K562 (cell line): ENCODE results near the gene CPN2. TPM values are rescaled to one million over a fixed set of nuclear protein-coding genes. Genes with fewer than 3 reads are reported as not detected.

Source experiments
- ATAC-seq: fragments of 200-7000 bp; cut with Tn5 transposase; 3 replicates; pipeline ENCODE4 v1.9.1; 2020; ENCODE audit warnings: moderate library complexity
- BruUV-seq: library from RNA; stranded (reverse); fragments of 400-500 nt; replicated peaks from 2 replicates; lab custom pipeline; 2021; lab: Mats Ljungman, UMichigan
- CTCF ChIA-PET: fragments of 300-600 bp; formaldehyde crosslinking; extraction: SDS; loops from one replicate; lab custom pipeline; 2021; ENCODE audit warnings: low intra/inter-chr PET ratio; lab: Yijun Ruan, JAX
- POLR2A ChIA-PET: fragments of 300-600, 350-650 bp; sonication (Branson Sonifier 250); formaldehyde crosslinking; extraction: SDS; loops from one replicate; lab custom pipeline; 2021; ENCODE audit warnings: antibody characterized with exemption, inconsistent platforms; lab: Yijun Ruan, JAX
- DNase-seq, 4 experiments: peaks; one replicate each; pipeline versions ENCODE4 v3.0.0 to v3.0.0-alpha.2; 2011 to 2018; ENCODE audit warnings: low spot score in 3 of 4, mixed read lengths in 3 of 4; ENCODE audit errors: extremely low read depth in 1 of 4
- FAIRE-seq: peaks from 2 replicates; lab custom pipeline; 2011; peaks lifted over from hg19 to GRCh38; lab: Jason Lieb, UNC
- H2AFZ ChIP-seq: 2 replicates; pipeline ENCODE4 v1.6.0; 2011; ENCODE audit warnings: low read depth, low read length, control low read depth, inconsistent platforms
- H3K27ac ChIP-seq: fragments of 200-600 bp; 3 replicates; pipeline ENCODE4 v1.8.0; 2011; ENCODE audit warnings: low read depth, mild to moderate bottlenecking, control low read depth, inconsistent platforms, low read length, moderate library complexity, mixed read lengths; ENCODE audit errors: extremely low read depth
- H3K27me3 ChIP-seq, 2 experiments: fragments of 300-600 bp in 1 of 2; 2 replicates in 1 of 2; 3 replicates in 1 of 2; pipeline versions ENCODE4 v1.6.0 to v1.8.0; 2011; ENCODE audit warnings: inconsistent platforms in 2 of 2, low read length in 2 of 2, mild to moderate bottlenecking in 1 of 2, mixed read lengths in 1 of 2, moderate library complexity in 1 of 2; ENCODE audit not compliant: control insufficient read depth in 2 of 2, insufficient read depth in 2 of 2
- H3K36me3 ChIP-seq: fragments of 300-600 bp; 3 replicates; pipeline ENCODE4 v1.8.0; 2011; ENCODE audit warnings: mild to moderate bottlenecking, low read length, inconsistent platforms; ENCODE audit not compliant: control insufficient read depth, insufficient read depth
- H3K4me1 ChIP-seq, 2 experiments: fragments of 200-600 bp in 1 of 2; replicated peaks in 1 of 2; 2 replicates in 1 of 2; 3 replicates in 1 of 2; pipeline versions ENCODE4 v1.5.1 to v1.8.0; 2011; ENCODE audit warnings: inconsistent platforms in 2 of 2, low read length in 2 of 2, mild to moderate bottlenecking in 1 of 2, mixed read lengths in 1 of 2, moderate library complexity in 1 of 2; ENCODE audit not compliant: control insufficient read depth in 2 of 2, insufficient read depth in 2 of 2
- H3K4me2 ChIP-seq: 2 replicates; pipeline ENCODE4 v1.6.1; 2011; ENCODE audit warnings: low read length, control low read depth, inconsistent platforms, mixed read lengths; ENCODE audit not compliant: insufficient read depth
- H3K4me3 ChIP-seq: fragments of 200-600 bp; sonication (generic), shearing (Covaris generic); 2 replicates; pipeline ENCODE4 v1.5.1; 2016; ENCODE audit warnings: control low read depth, inconsistent platforms
- H3K79me2 ChIP-seq: fragments of 200-600 bp; 3 replicates; pipeline ENCODE4 v1.8.0; 2011; ENCODE audit warnings: low read length, inconsistent platforms; ENCODE audit not compliant: control insufficient read depth, insufficient read depth
- H3K9ac ChIP-seq, 2 experiments: 2 replicates each; pipeline versions ENCODE4 v1.6.0 to v1.6.1; 2011; ENCODE audit warnings: low read depth in 2 of 2, low read length in 2 of 2, control low read depth in 1 of 2, inconsistent platforms in 1 of 2, mild to moderate bottlenecking in 1 of 2, mixed read lengths in 1 of 2; ENCODE audit not compliant: insufficient read depth in 1 of 2
- H3K9me1 ChIP-seq: one replicate; pipeline ENCODE4 v1.6.0; 2011; ENCODE audit warnings: inconsistent platforms, mild to moderate bottlenecking, low read length, moderate library complexity; ENCODE audit not compliant: control insufficient read depth, insufficient read depth
- H3K9me3 ChIP-seq: replicated peaks from 2 replicates; pipeline ENCODE4 v1.5.1; 2011; ENCODE audit warnings: low read depth, low read length, inconsistent platforms; ENCODE audit not compliant: control insufficient read depth, insufficient read depth
- H4K20me1 ChIP-seq: replicated peaks from 2 replicates; pipeline ENCODE4 v1.6.1; 2011; ENCODE audit warnings: low read length, inconsistent platforms, mixed read lengths; ENCODE audit not compliant: control insufficient read depth, insufficient read depth
- ARNT ChIP-seq, 2 experiments: fragments of 450-650 bp; IDR thresholded peaks; 2 replicates each; pipeline ENCODE4 v1.6.1; 2016; ENCODE audit warnings: mild to moderate bottlenecking in 1 of 2
- BHLHE40 ChIP-seq: IDR thresholded peaks from 2 replicates; pipeline ENCODE4 v1.6.1; 2011; ENCODE audit warnings: low read length, improper control_type of control experiment
- CCNT2 ChIP-seq: IDR thresholded peaks from 2 replicates; pipeline ENCODE4 v1.6.1; 2011; ENCODE audit warnings: borderline replicate concordance, low read depth, mild to moderate bottlenecking, moderate library complexity, mixed read lengths, low read length; ENCODE audit not compliant: insufficient read length; ENCODE audit errors: extremely low read depth
- ETV1 ChIP-seq: fragments of 450-650 bp; conservative IDR thresholded peaks from 2 replicates; pipeline ENCODE4 v1.6.1; 2016; ENCODE audit warnings: missing genetic modification characterization, control low read depth, low read depth, missing compliant biosample characterization
- FIP1L1 ChIP-seq: fragments of 200-400 bp; formaldehyde crosslinking; IDR thresholded peaks from 2 replicates; pipeline ENCODE4 v1.6.1; 2018; ENCODE audit warnings: mild to moderate bottlenecking, low read depth, low read length; ENCODE audit not compliant: poor library complexity, severe bottlenecking
- NFIX ChIP-seq: fragments of 250-450 bp; sonication (Bioruptor Pico); IDR thresholded peaks from 2 replicates; pipeline ENCODE4 v1.4.0; 2020; ENCODE audit warnings: low read depth, mild to moderate bottlenecking, moderate library complexity
- NRF1 ChIP-seq, 2 experiments: fragments of 450-650 bp; IDR thresholded peaks in 1 of 2; conservative IDR thresholded peaks in 1 of 2; 2 replicates each; pipeline ENCODE4 v1.6.1; 2014; ENCODE audit warnings: mild to moderate bottlenecking in 2 of 2
- NUFIP1 ChIP-seq: fragments of 450-650 bp; IDR thresholded peaks from 2 replicates; pipeline ENCODE4 v1.6.1; 2018; ENCODE audit not compliant: partially characterized antibody
- PHF21A ChIP-seq: fragments of 450-650 bp; IDR thresholded peaks from 2 replicates; pipeline ENCODE4 v1.6.1; 2017; ENCODE audit warnings: low read depth, borderline replicate concordance
- TCF3 ChIP-seq: sonication (generic); formaldehyde crosslinking; IDR thresholded peaks from 2 replicates; pipeline ENCODE4 v1.4.0; 2020; ENCODE audit warnings: mild to moderate bottlenecking, missing genetic modification reagents
- ZSCAN32 ChIP-seq: fragments of 450-650 bp; formaldehyde crosslinking; IDR thresholded peaks from 2 replicates; pipeline ENCODE4 v1.4.0; 2020; ENCODE audit warnings: mild to moderate bottlenecking, moderate library complexity
- WGBS: fragments of 100-300 bp; shearing (Covaris generic); methylation state at CpG from one replicate; pipeline ENCODE4 v1.1.6; 2016; ENCODE audit warnings: low coverage, mixed read lengths; ENCODE audit not compliant: insufficient coverage; ENCODE audit errors: missing lambda C conversion rate; 5-methylcytosine and 5-hydroxymethylcytosine counted together
- in situ Hi-C: fragments of 300-500 bp; cut with MboI; formaldehyde crosslinking; loops from 4 replicates; pipeline ENCODE4 v1.15.0; 2018; ENCODE audit warnings: inconsistent platforms, mixed read lengths
- intact Hi-C: fragments of 100-400 bp; cut with micrococcal nuclease; formaldehyde crosslinking; loops from 2 replicates; pipeline ENCODE4 v1.14.2; 2022
- polyA plus RNA-seq, 8 experiments: library from polyadenylated mRNA; depleted of rRNA in 4 of 8; stranded (reverse) in 5 of 8; unstranded in 3 of 8; fragments of >200 nt; fragmentation: Nextera tagmentation in 2 of 8; fragmentation: Illumina TruSeq in 1 of 8; extraction: Ambion mirVana in 2 of 8; extraction: Trizol in 1 of 8; gene quantifications; 2 replicates each; pipeline versions ENCODE4 v1.2.1 to v1.2.3, GENCODE V29; 2011 to 2014; ENCODE audit warnings: inconsistent platforms in 1 of 8, missing spikeins in 1 of 8
- total RNA-seq, 7 experiments: library from RNA; depleted of rRNA in 6 of 7; stranded (reverse); fragments of >200 nt in 6 of 7; fragmentation: Illumina TruSeq in 2 of 7; extraction: Trizol in 2 of 7; gene quantifications; 2 replicates each; pipeline versions ENCODE4 v1.2.1 to v1.2.3, GENCODE V29; 2011 to 2021; ENCODE audit warnings: low replicate concordance in 1 of 7
- TF ChIP-seq, protein P1 (sequence below): fragments of 250-450 bp; sonication (Bioruptor Pico); IDR thresholded peaks from 2 replicates; pipeline ENCODE4 v1.5.0; 2022; ENCODE audit warnings: mild to moderate bottlenecking
- TF ChIP-seq, protein P2 (sequence below): fragments of 250-450 bp; sonication (Bioruptor Pico); IDR thresholded peaks from 2 replicates; pipeline ENCODE4 v1.8.0; 2022; ENCODE audit warnings: moderate library complexity, mild to moderate bottlenecking, inconsistent platforms
- TF ChIP-seq, protein P3 (sequence below): sonication (generic); formaldehyde crosslinking; IDR thresholded peaks from 2 replicates; pipeline ENCODE4 v1.8.0; 2023; ENCODE audit warnings: mild to moderate bottlenecking, missing genetic modification reagents
- TF ChIP-seq, protein P4 (sequence below): fragments of 450-650 bp; formaldehyde crosslinking; IDR thresholded peaks from 2 replicates; pipeline ENCODE4 v1.4.0; 2020; ENCODE audit warnings: mild to moderate bottlenecking, mixed read lengths

Gene CPN2
- total and polyA plus RNA-seq, 9 of the 15 experiments (the other 6 are each of a cell fraction or from before 2014, with no cell fraction given), result not detected

DNA sequence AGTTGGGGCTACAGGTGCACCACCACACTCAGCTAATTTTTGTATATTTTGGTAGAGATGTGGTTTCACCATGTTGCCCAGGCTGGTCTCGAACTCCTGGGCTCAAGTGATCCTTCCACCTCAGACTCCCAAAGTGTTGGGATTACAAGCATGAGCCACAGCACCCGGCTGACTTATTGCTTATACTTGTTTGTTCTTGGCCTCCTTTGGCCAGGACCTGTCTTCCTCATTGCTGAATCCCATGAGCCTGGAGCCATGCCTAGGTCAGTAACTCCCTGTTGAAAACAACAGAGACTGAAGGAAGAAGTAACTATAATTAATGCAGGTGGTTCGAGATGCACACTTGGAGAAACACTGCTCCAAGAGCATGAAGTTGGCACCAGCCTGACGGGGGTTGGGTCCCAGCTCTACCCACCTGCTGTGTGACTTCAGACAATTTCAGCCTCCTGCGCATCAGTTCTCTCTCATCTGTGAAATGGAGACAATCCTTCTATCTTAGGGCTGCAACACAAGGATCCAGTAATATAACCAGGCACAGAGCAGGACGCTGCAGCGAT lies 38.9 kb downstream of the CPN2 start:
- H3K27ac ChIP-seq, result no peak overlapping the region
- intact Hi-C loops (loop anchor here (10.0 kb wide), 4 partner anchors 237 to 1497 kb away; no protein-coding TSS in a partner anchor), in situ Hi-C loops (loop anchor here (10.0 to 25.0 kb wide), 2 partner anchors 147 to 1500 kb away; no protein-coding TSS in a partner anchor)
- no peaks in the 10 kb centered on the region for H4K20me1 ChIP-seq
- peaks cover 12 to 14% of the 10 kb centered on the region in 2 experiments for H3K4me1 ChIP-seq
- WGBS, result 7% methylated on average over 7 of the region's 7 CpGs
- no peaks in the 10 kb centered on the region for H3K27me3 ChIP-seq
- BruUV-seq, result no TSS peak
- peak overlapping the region; percentile 9; the same call in 1 of the 2 replicates for H3K4me2 ChIP-seq
- DNase-seq (no peak), ATAC-seq (no peak), FAIRE-seq (no peak)
- CTCF ChIA-PET, result no interaction called here
- peak overlapping the region in 1 of 2 experiments; percentile 31; a peak in 1 of 4 replicates for H3K9ac ChIP-seq
- H3K9me1 ChIP-seq, result no peaks in the 10 kb centered on the region
- H3K36me3 ChIP-seq, result no peaks in the 10 kb centered on the region
- no peak overlapping the region for H3K4me3 ChIP-seq
- no peak overlapping the region for H2AFZ ChIP-seq
- no peaks in the 10 kb centered on the region for H3K9me3 ChIP-seq
- POLR2A ChIA-PET, result interaction anchor here (1.0 to 5.5 kb wide), 3 partner anchors 14 to 370 kb away, joined by 3 to 48 read pairs (median 5); partner anchors contain the start of gene HES1
- no peaks in the 10 kb centered on the region for H3K79me2 ChIP-seq
- no peak for TF ChIP-seq ETV1 (tag)
- TF ChIP-seq CCNT2, result no peak
- TF ChIP-seq ARNT (IDR thresholded peaks at IDR 0.05), result no peak
- TF ChIP-seq PHF21A, result no peak
- TF ChIP-seq, protein P1, sequence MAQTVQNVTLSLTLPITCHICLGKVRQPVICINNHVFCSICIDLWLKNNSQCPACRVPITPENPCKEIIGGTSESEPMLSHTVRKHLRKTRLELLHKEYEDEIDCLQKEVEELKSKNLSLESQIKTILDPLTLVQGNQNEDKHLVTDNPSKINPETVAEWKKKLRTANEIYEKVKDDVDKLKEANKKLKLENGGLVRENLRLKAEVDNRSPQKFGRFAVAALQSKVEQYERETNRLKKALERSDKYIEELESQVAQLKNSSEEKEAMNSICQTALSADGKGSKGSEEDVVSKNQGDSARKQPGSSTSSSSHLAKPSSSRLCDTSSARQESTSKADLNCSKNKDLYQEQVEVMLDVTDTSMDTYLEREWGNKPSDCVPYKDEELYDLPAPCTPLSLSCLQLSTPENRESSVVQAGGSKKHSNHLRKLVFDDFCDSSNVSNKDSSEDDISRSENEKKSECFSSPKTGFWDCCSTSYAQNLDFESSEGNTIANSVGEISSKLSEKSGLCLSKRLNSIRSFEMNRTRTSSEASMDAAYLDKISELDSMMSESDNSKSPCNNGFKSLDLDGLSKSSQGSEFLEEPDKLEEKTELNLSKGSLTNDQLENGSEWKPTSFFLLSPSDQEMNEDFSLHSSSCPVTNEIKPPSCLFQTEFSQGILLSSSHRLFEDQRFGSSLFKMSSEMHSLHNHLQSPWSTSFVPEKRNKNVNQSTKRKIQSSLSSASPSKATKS (CRISPR knock-in tag), result no peak
- TF ChIP-seq BHLHE40, result no peak
- TF ChIP-seq NFIX (CRISPR knock-in tag), result no peak
- TF ChIP-seq, protein P2, sequence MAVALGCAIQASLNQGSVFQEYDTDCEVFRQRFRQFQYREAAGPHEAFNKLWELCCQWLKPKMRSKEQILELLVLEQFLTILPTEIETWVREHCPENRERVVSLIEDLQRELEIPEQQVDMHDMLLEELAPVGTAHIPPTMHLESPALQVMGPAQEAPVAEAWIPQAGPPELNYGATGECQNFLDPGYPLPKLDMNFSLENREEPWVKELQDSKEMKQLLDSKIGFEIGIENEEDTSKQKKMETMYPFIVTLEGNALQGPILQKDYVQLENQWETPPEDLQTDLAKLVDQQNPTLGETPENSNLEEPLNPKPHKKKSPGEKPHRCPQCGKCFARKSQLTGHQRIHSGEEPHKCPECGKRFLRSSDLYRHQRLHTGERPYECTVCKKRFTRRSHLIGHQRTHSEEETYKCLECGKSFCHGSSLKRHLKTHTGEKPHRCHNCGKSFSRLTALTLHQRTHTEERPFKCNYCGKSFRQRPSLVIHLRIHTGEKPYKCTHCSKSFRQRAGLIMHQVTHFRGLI (CRISPR knock-in tag), result no peak
- TF ChIP-seq FIP1L1, result no peak
- TF ChIP-seq NUFIP1, result no peak
- no peak for TF ChIP-seq ZSCAN32
- no peak for TF ChIP-seq TCF3
- TF ChIP-seq, protein P3, sequence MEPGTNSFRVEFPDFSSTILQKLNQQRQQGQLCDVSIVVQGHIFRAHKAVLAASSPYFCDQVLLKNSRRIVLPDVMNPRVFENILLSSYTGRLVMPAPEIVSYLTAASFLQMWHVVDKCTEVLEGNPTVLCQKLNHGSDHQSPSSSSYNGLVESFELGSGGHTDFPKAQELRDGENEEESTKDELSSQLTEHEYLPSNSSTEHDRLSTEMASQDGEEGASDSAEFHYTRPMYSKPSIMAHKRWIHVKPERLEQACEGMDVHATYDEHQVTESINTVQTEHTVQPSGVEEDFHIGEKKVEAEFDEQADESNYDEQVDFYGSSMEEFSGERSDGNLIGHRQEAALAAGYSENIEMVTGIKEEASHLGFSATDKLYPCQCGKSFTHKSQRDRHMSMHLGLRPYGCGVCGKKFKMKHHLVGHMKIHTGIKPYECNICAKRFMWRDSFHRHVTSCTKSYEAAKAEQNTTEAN (CRISPR knock-in tag), result no peak
- TF ChIP-seq NRF1 (conservative IDR thresholded peaks at IDR 0.05 in 1 of 2, IDR thresholded peaks at IDR 0.05 in 1 of 2), result no peak
- TF ChIP-seq, protein P4, sequence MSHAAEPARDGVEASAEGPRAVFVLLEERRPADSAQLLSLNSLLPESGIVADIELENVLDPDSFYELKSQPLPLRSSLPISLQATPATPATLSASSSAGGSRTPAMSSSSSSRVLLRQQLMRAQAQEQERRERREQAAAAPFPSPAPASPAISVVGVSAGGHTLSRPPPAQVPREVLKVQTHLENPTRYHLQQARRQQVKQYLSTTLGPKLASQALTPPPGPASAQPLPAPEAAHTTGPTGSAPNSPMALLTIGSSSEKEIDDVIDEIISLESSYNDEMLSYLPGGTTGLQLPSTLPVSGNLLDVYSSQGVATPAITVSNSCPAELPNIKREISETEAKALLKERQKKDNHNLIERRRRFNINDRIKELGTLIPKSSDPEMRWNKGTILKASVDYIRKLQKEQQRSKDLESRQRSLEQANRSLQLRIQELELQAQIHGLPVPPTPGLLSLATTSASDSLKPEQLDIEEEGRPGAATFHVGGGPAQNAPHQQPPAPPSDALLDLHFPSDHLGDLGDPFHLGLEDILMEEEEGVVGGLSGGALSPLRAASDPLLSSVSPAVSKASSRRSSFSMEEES (CRISPR knock-in tag), result no peak
